Lower leg skin (tissue), 3 donors: ENCODE measurements around the gene GPC1.
"Not testable (repeated sequence)": the region's sequence is repeated elsewhere in the genome, so short reads cannot be mapped to it uniquely, and the experiment has no call there.

ENCODE experiments used
- POLR2A ChIP-seq, 2 donors: fragments of 450-650 bp; IDR thresholded peaks; one replicate each; pipeline ENCODE4 v1.6.1; 2016 to 2017; ENCODE audit warnings: antibody characterized with exemption in 2 of 2, mild to moderate bottlenecking in 1 of 2, moderate library complexity in 1 of 2
- TF ChIP-seq, protein P1 (sequence below), 3 donors: fragments of 450-650 bp; IDR thresholded peaks; one replicate each; pipeline ENCODE4 v1.5.1; 2016; ENCODE audit warnings: antibody characterized with exemption in 3 of 3, mild to moderate bottlenecking in 3 of 3, moderate library complexity in 2 of 3

DNA sequence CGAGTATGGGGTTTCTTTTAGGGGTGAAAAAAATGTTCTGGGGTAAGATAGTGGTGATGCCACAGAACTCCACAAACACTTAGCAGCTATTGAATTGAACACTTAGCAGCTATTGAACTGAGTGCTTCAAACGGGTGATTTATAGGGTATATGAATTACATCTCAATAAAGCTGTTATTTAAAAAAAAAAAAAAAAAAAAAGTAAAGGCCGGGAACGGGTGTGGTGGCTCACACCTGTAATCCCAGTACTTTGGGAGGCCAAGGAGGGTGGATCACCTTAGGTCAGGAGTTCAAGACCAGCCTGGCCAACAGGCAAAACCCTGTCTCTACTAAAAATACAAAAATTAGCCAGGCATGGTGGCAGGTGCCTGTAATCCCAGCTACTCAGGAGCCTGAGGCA is 48.7 kb upstream of the GPC1 start:
- TF ChIP-seq, protein P1, sequence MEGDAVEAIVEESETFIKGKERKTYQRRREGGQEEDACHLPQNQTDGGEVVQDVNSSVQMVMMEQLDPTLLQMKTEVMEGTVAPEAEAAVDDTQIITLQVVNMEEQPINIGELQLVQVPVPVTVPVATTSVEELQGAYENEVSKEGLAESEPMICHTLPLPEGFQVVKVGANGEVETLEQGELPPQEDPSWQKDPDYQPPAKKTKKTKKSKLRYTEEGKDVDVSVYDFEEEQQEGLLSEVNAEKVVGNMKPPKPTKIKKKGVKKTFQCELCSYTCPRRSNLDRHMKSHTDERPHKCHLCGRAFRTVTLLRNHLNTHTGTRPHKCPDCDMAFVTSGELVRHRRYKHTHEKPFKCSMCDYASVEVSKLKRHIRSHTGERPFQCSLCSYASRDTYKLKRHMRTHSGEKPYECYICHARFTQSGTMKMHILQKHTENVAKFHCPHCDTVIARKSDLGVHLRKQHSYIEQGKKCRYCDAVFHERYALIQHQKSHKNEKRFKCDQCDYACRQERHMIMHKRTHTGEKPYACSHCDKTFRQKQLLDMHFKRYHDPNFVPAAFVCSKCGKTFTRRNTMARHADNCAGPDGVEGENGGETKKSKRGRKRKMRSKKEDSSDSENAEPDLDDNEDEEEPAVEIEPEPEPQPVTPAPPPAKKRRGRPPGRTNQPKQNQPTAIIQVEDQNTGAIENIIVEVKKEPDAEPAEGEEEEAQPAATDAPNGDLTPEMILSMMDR (IDR thresholded peaks at IDR 0.05): not testable (repeated sequence)
- not testable (repeated sequence) for TF ChIP-seq POLR2A (IDR thresholded peaks at IDR 0.05)
